Kidney epithelial cell (primary cell): Measurements from ENCODE around the gene PACS2. TPM values are rescaled to one million over a fixed set of nuclear protein-coding genes. Genes with fewer than 3 reads are reported as not detected.

Experiments used
- DNase-seq: peaks from one replicate; pipeline ENCODE4 v3.0.0-alpha.2; 2010; ENCODE audit warnings: low read depth
- H3K27me3 ChIP-seq: 2 replicates; pipeline ENCODE4 v1.6.0; 2011; ENCODE audit warnings: low read length; ENCODE audit not compliant: control insufficient read depth, insufficient read depth
- H3K36me3 ChIP-seq: 2 replicates; pipeline ENCODE4 v1.5.1; 2011; ENCODE audit warnings: low read length; ENCODE audit not compliant: control insufficient read depth, insufficient read depth
- H3K4me3 ChIP-seq: 2 replicates; pipeline ENCODE4 v1.5.1; 2011; ENCODE audit warnings: low read depth, mild to moderate bottlenecking, control low read depth, low read length
- total RNA-seq: library from RNA; depleted of rRNA; stranded (reverse); fragments of >200 nt; gene quantifications from 2 replicates; pipeline ENCODE4 v1.2.3, GENCODE V29; 2015
- TF ChIP-seq, protein P1 (sequence below): IDR thresholded peaks from 2 replicates; pipeline ENCODE4 v1.5.1; 2011; ENCODE audit warnings: mild to moderate bottlenecking, moderate library complexity, low read length, control low read depth, inconsistent platforms; ENCODE audit not compliant: insufficient read depth, poor library complexity, severe bottlenecking

Gene PACS2
- total RNA-seq, 1 donor from 2014 or later = 105 TPM

DNA sequence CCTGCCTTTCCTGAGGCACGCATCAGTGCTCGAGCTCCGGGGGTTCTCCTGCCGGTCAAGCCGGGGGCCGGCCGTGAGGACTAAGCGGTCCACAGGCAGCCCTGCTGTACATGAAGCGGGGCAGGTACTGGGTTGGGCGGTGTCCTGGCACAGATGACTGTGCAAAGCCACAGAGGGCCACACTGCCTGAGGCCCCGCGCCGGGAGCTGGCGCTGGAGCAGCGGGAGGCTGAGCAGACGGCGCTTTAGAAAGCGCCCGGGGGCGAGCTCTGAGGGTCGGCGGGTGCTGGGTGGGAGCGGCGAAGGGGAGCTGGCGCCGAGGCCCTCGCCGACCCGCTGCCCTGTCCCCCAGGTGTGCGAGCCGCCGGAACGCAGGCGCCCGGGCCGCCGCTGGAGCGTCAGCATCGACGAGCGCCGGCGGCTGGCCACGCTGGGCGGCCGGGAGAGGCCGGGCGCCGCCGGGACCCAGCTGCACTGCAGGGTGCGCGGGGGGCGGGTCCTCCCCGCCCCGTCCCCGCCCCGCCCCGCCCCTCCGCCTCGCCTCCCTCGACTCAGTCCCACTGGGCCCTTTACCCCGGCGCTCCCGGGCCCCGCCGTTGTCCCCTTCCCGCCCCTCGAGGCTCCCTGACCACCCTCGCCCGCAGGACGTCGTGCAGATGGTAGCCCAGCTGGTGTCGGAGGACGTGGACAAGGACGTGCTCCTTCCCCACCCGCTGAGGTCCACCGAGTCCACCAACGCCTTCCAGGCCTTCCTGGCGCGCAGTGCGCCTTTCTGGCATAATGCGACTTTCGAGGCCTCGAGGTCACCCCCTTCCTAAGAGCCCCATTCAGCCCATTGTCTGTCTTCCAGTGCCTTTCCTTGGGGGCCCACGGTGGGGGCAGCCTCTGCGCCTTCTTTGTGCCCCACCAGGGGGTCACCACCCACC, 96.7 kb downstream of the PACS2 start:
- DNase-seq = no peak
- TF ChIP-seq, protein P1, sequence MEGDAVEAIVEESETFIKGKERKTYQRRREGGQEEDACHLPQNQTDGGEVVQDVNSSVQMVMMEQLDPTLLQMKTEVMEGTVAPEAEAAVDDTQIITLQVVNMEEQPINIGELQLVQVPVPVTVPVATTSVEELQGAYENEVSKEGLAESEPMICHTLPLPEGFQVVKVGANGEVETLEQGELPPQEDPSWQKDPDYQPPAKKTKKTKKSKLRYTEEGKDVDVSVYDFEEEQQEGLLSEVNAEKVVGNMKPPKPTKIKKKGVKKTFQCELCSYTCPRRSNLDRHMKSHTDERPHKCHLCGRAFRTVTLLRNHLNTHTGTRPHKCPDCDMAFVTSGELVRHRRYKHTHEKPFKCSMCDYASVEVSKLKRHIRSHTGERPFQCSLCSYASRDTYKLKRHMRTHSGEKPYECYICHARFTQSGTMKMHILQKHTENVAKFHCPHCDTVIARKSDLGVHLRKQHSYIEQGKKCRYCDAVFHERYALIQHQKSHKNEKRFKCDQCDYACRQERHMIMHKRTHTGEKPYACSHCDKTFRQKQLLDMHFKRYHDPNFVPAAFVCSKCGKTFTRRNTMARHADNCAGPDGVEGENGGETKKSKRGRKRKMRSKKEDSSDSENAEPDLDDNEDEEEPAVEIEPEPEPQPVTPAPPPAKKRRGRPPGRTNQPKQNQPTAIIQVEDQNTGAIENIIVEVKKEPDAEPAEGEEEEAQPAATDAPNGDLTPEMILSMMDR = no peak
- H3K27me3 ChIP-seq = peaks cover 19% of the 10 kb centered on the region
- H3K4me3 ChIP-seq = peak overlapping the region; percentile 25
- no peaks in the 10 kb centered on the region for H3K36me3 ChIP-seq

DNA sequence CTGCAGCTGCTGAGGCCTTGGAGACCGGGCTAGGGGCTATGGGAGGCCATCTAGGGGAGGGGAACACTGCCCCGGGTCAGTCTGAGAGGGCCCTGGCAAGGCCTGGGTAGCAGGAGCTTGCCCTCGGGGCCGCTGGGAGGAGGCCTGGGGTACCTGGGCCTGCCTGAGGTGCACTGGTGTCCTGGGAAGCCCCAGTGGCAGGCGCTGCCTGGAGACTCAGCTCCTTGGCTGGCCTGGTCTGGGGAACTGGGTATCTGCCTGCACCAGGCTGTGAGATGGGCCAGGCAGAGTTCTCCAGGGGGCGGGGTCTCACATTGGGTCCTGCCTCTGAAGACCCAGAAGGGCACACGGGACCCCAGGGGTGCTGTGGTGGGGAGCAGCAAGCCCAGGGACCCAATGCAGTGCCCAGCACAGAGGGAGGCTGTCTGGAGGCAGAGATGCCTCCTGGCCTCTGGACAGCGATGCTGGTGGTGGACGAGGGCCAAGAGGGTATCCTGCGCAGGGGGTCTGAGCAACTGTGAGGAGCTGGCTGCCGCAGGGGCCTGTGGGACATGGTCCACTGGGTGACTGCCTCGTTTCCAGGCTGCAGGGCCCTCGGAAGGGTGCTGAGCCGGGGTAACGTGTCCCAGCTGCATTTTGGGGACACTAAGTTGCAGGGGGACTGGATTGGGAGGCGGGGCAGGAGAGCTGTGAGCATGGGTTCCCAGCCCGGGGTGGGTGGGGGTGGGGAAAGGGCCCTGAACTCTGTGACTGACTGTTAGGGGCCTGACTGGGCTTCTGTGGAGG, 97.6 kb downstream of the PACS2 start:
- H3K36me3 ChIP-seq = no peaks in the 10 kb centered on the region
- H3K4me3 ChIP-seq = no peak overlapping the region
- H3K27me3 ChIP-seq = peaks cover 19% of the 10 kb centered on the region
- DNase-seq = no peak
- TF ChIP-seq, protein P1 = no peak

DNA sequence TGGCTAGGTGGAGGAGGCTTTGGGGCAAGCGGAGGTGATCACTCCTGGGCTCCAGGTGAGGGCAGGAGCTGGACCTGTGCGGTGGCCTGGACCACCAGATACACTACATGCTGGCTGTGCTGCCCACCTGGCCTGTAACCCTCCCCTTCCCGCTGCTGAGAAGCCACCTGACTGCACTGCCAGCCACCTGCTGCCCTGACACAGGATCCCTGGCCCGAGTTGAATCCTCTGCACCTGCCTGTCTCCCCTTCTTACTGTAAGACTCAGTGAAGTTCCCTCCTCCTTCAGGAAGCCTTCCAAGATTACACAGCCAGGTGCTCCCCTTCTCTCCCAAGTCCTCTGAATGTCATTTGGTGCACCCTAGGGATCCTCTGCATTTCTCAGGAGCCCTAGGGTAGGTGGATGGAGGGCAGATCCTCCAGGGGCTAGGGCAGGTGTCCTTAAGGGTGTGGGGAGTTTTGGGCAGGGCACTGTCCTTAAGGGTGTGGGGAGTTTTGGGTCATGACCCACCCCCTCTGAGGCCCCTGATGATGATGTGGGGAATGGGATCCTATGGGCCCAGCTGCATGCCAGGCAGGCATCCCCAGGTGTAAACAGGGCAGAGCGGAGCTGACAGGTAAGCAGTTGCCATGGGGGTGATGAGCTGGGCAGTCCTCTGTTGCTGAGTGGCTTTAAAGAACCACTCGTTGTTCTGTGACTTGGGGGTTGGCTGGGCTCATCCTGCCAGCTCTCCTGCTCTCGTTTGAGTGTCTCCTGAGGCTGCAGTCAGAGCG, 98.4 kb downstream of the PACS2 start:
- H3K4me3 ChIP-seq = no peak overlapping the region
- TF ChIP-seq, protein P1 = no peak
- peaks cover 19% of the 10 kb centered on the region for H3K27me3 ChIP-seq
- DNase-seq = no peak
- H3K36me3 ChIP-seq = no peaks in the 10 kb centered on the region

DNA sequence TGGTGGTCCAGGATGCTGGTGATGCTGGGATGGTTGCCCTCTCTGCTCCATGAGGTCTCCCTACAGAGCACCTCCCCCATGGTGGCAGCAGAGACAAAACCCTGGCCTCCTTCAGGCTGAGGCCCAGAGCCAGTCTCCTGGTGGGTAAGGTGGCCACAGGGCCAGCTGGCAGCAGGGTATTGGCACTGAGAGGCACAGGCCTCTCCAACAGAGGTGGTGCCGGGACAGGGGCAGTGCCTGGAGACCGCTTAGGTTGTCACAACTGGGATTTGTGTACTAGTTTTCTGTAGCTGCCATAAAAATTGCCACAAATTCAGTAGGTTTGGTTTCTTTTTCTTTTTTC, 99.0 kb downstream of the PACS2 start:
- peaks cover 19% of the 10 kb centered on the region for H3K27me3 ChIP-seq
- H3K36me3 ChIP-seq = no peaks in the 10 kb centered on the region
- no peak for DNase-seq
- TF ChIP-seq, protein P1 = no peak
- no peak overlapping the region for H3K4me3 ChIP-seq

DNA sequence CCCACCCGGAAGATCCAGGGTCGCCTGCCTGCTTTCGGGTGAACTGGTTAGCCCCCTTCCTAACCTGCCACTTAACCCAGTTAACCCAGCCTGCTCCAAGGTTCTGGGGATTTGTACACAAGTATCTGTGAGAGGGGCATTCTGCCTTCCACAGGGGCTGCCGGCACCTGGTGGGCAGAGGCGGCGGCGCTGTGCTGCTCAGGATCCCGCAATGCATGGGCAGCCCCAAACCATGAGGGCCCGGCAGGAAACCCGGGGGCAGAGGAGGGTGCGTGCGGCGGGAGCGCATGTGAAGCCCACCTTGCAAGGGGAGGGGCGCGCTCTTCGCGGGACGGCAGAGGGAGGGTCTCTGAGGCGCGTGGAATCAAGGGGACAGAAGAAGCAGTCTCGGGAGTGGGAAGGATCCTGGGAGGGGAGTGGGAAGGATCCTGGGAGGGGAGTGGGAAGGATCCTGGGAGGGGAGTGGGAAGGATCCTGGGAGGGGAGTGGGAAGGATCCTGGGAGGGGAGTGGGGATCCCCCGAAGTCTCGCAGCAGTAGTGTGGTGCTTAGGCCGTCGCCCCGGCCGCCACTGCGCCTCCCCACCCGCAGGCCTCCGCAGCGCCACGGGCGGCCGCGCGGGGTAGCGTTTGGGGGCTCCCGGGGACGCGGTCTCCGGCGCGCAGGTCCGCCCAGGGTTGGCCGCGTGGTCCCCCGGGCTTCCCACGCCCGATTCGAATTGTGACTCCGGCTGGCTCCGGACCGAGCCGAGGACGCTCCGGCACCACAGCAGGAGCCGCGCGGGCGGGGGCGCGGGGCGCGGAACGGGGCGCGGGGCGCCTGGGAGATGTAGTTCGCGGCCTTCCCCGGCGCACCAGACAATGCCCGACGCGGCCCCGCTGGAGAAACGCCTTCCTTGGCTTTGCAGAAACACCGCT, 100.2 kb downstream of the PACS2 start:
- Histone ChIP-seq H3K4me3 (peak overlapping the region; percentile 38), H3K27me3 (peaks cover 19% of the 10 kb centered on the region), H3K36me3 (no peaks in the 10 kb centered on the region)
- no peak for DNase-seq
- TF ChIP-seq, protein P1 = no peak
